ENCODE data around the gene CHAT. TPM values are rescaled to one million over a fixed set of nuclear protein-coding genes. Genes with fewer than 3 reads are reported as not detected.

The CHAT gene
- total RNA-seq, 2 experiments from 2014 or later: not detected

GRCh38 chr10:49587981-49588380 is 25.9 kb upstream of the CHAT start:
- Mint-ChIP-seq H3K4me1 (ENCODE audit: low read depth) (no peaks in the 10 kb centered on the region), H3K27ac (no peak overlapping the region), H3K4me3 (no peak overlapping the region), H3K9me3 (peaks cover 2% of the 10 kb centered on the region), H3K27me3 (peaks cover 42% of the 10 kb centered on the region), H3K36me3 (ENCODE audit: low read depth) (no peaks in the 10 kb centered on the region)
- POLR2A ChIA-PET: no interaction called here
- DNase-seq (no peak), ATAC-seq (ENCODE audit: poor library complexity) (no peak)
- no peak overlapping the region for H3K4me3 ChIP-seq (ENCODE audit: low read length)
- CTCF ChIA-PET: no interaction called here
- H3K27me3 ChIP-seq (ENCODE audit: control insufficient read depth in 1 of 2, insufficient read depth in 2 of 2, low read length in 2 of 2): peaks cover 4 to 7% of the 10 kb centered on the region in 2 experiments
- intact Hi-C loops (cut with DNase I, micrococcal nuclease): no loop called here
- H3K9me3 ChIP-seq (ENCODE audit: control insufficient read depth in 1 of 2, insufficient read depth in 1 of 2, low read length in 2 of 2): no peaks in the 10 kb centered on the region
- no peak for TF ChIP-seq CTCF (IDR thresholded peaks at IDR 0.05)
- no peaks in the 10 kb centered on the region for H3K4me1 ChIP-seq (ENCODE audit: insufficient read depth, low read length)
- no peak overlapping the region for H3K27ac ChIP-seq (ENCODE audit: low read depth in 1 of 2, low read length in 2 of 2)
- no peaks in the 10 kb centered on the region for H3K36me3 ChIP-seq (ENCODE audit: insufficient read depth, low read length)

- H3K27ac ChIP-seq (ENCODE audit: low read depth in 1 of 2, low read length in 2 of 2): no peak overlapping the region
- ATAC-seq (ENCODE audit: poor library complexity): peak; percentile 59
- H3K4me1 Mint-ChIP-seq (ENCODE audit: low read depth): no peaks in the 10 kb centered on the region
- H3K27me3 ChIP-seq (ENCODE audit: control insufficient read depth in 1 of 2, insufficient read depth in 2 of 2, low read length in 2 of 2): peaks cover 4 to 6% of the 10 kb centered on the region in 2 experiments
- TF ChIP-seq CTCF (IDR thresholded peaks at IDR 0.05): peak; percentile 84
- DNase-seq: peak; percentile 16 to 62 (median 37)
- H3K27ac Mint-ChIP-seq: no peak overlapping the region
- H3K36me3 Mint-ChIP-seq (ENCODE audit: low read depth): no peaks in the 10 kb centered on the region
- peaks cover 2% of the 10 kb centered on the region for H3K9me3 Mint-ChIP-seq
- CTCF ChIA-PET: interaction anchor here (0.6 kb wide), 1 partner anchor 1350 kb away, joined by 4 read pairs; no protein-coding TSS in a partner anchor
- H3K36me3 ChIP-seq (ENCODE audit: insufficient read depth, low read length): no peaks in the 10 kb centered on the region
- no peak overlapping the region for H3K4me3 ChIP-seq (ENCODE audit: low read length)
- H3K27me3 Mint-ChIP-seq: peaks cover 42% of the 10 kb centered on the region
- intact Hi-C loops (cut with DNase I, micrococcal nuclease): loop anchor here (5.0 to 10.0 kb wide), 3 partner anchors 188 to 632 kb away; no protein-coding TSS in a partner anchor
- no peaks in the 10 kb centered on the region for H3K9me3 ChIP-seq (ENCODE audit: control insufficient read depth in 1 of 2, insufficient read depth in 1 of 2, low read length in 2 of 2)
- POLR2A ChIA-PET: no interaction called here
- H3K4me3 Mint-ChIP-seq: no peak overlapping the region
- H3K4me1 ChIP-seq (ENCODE audit: insufficient read depth, low read length): no peaks in the 10 kb centered on the region
Measured at GRCh38 chr10:49592726-49593563, 20.9 kb upstream of the CHAT start.

GRCh38 chr10:49593564-49593875 is 20.3 kb upstream of the CHAT start:
- H3K27ac Mint-ChIP-seq: no peak overlapping the region
- Histone ChIP-seq H3K4me3 (ENCODE audit: low read length) (no peak overlapping the region), H3K36me3 (ENCODE audit: insufficient read depth, low read length) (no peaks in the 10 kb centered on the region), H3K27me3 (ENCODE audit: control insufficient read depth in 1 of 2, insufficient read depth in 2 of 2, low read length in 2 of 2) (peaks cover 4 to 6% of the 10 kb centered on the region in 2 experiments), H3K4me1 (ENCODE audit: insufficient read depth, low read length) (no peaks in the 10 kb centered on the region), H3K9me3 (ENCODE audit: control insufficient read depth in 1 of 2, insufficient read depth in 1 of 2, low read length in 2 of 2) (no peaks in the 10 kb centered on the region), H3K27ac (ENCODE audit: low read depth in 1 of 2, low read length in 2 of 2) (no peak overlapping the region)
- no peaks in the 10 kb centered on the region for H3K36me3 Mint-ChIP-seq (ENCODE audit: low read depth)
- no peak for TF ChIP-seq CTCF (IDR thresholded peaks at IDR 0.05)
- H3K9me3 Mint-ChIP-seq: peaks cover 2% of the 10 kb centered on the region
- H3K27me3 Mint-ChIP-seq: peaks cover 42% of the 10 kb centered on the region
- H3K4me3 Mint-ChIP-seq: no peak overlapping the region
- ChIA-PET CTCF (no interaction called here), POLR2A (no interaction called here)
- intact Hi-C loops (cut with DNase I, micrococcal nuclease): loop anchor here (5.0 to 10.0 kb wide), 3 partner anchors 189 to 631 kb away; no protein-coding TSS in a partner anchor
- DNase-seq (no peak), ATAC-seq (ENCODE audit: poor library complexity) (no peak)
- no peaks in the 10 kb centered on the region for H3K4me1 Mint-ChIP-seq (ENCODE audit: low read depth)

Data from CD4-positive, alpha-beta T cell (primary cell).